ENCODE results near the gene TFF2.

Gene TFF2

GRCh38 chr21:42320791-42321190 lies 30.0 kb downstream of the TFF2 start:
- no peak for DNase-seq (ENCODE audit: low spot score)

- no peak for DNase-seq (ENCODE audit: low spot score)
Observed at GRCh38 chr21:42319851-42320572, 30.8 kb downstream of the TFF2 start.

DNA sequence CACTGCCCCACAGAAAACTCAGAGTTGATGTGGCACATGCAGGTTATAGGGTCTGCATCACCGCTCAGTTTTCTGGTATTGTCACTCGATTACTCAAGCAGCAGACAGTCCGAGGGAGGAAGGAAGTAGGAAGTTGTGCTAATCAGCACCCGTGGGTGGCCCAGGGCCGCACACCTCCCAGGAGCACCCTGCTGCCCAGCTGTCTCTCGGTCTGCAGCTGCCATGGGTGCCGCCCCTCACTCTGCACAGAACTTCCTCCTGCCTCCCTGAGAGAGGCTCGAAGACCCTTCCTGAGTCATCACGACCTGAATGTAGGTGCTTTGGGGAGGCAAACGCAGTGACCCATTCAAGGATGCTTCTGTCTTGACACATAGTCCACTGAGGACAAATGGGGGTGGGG lies 31.4 kb downstream of the TFF2 start:
- DNase-seq (ENCODE audit: low spot score): no peak

GRCh38 chr21:42317826-42318746 lies 32.7 kb downstream of the TFF2 start:
- DNase-seq (ENCODE audit: low spot score): no peak

- DNase-seq (ENCODE audit: low spot score): no peak
Observed at GRCh38 chr21:42317341-42317741, 33.5 kb downstream of the TFF2 start.

- DNase-seq (ENCODE audit: low spot score): no peak
Observed at GRCh38 chr21:42316891-42317290, 33.9 kb downstream of the TFF2 start.

DNA sequence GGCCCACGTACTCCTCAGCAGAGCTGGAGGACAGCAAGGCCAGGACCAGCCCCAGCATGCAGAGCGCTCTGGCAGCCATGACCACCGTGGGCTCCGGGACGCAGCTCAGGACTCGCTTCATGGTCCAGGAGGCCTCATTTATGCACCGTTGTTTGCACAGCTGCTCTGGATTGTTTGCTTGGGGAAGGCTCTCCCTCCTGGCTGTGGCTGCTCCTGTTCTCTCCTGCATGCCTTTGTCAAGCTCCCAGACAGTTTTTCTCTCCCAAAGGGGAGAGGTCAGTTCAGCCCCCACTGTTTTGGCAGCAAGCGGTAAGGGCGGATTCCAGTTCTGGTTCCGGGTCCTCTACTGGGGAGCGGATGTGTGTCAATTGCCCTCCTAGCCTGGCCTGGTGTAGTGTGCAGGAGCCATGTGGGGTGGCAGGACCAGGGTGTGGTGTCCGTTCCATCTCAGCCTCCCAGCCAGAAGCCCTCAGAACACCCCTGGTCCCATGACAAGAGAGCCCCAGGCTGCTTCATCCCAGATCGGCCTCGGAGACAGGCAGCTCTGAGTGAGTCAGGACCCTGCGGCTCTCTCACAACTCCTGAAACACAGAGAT lies 35.4 kb downstream of the TFF2 start, which contains the start of gene TFF3:
Gene TFF3, minus strand, starts transcription at position 114 of the 596 bp plus-strand sequence. Its CDS starts 35 bp downstream, at position 79.
- DNase-seq (ENCODE audit: low spot score): no peak

DNA sequence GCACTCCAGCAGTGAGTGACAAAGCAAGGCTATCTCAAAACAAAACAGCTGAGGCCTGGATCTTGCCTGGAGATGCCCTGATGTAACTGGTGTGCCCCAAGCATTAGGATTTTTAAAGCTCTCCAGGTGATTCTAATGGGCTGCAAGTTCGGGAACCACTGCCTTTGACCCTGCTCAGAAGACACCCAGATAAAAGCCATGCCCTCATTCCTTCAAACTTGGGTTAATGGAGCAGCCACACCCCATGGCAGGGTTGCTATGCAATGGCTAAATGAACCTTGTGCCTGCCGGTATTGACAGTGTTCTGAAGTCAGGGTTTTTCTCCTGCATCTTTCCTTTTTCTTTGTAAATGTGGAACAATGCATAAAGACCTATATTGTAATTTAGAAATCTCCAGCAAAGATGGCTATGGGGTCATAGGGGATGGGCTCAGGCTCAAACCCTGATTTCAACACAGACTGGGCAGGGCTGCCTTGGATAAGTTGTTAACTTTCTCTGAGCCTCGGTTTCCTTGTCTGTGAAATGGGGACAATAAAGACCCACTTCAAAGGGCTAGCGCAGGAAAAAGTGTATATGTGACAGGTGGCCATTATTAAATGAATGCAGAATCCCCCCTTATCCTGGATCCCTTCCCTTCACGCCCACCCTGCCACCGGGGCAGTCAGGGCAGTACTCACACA lies 36.0 kb downstream of the TFF2 start:
- no peak for DNase-seq (ENCODE audit: low spot score)

DNA sequence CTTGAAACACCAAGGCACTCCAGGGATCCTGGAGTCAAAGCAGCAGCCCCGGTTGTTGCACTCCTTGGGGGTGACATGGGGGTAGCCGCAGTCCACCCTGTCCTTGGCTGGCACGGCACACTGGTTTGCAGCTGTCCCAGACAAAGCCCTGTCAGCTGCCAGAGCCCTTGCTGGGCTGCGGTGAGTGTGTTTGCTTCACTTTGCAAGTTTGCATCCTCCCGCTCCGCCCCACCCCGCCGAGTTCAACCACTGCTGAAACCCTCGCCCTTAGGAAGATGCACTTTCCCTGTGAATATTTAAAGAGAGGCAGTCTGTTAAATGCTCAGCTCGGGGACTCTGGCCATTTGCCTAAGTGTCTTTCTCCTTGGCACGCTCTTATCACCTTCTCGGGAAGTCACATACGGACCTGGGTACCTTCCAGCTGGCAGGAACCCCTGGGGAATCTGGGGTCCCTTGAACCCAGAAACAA lies 37.3 kb downstream of the TFF2 start:
- no peak for DNase-seq (ENCODE audit: low spot score)

- DNase-seq (ENCODE audit: low spot score): no peak
Observed at GRCh38 chr21:42312626-42313104, 38.1 kb downstream of the TFF2 start.

- no peak for DNase-seq (ENCODE audit: low spot score)
Observed at GRCh38 chr21:42311816-42312625, 38.8 kb downstream of the TFF2 start.

GRCh38 chr21:42311160-42311559 lies 39.6 kb downstream of the TFF2 start:
- no peak for DNase-seq (ENCODE audit: low spot score)

DNA sequence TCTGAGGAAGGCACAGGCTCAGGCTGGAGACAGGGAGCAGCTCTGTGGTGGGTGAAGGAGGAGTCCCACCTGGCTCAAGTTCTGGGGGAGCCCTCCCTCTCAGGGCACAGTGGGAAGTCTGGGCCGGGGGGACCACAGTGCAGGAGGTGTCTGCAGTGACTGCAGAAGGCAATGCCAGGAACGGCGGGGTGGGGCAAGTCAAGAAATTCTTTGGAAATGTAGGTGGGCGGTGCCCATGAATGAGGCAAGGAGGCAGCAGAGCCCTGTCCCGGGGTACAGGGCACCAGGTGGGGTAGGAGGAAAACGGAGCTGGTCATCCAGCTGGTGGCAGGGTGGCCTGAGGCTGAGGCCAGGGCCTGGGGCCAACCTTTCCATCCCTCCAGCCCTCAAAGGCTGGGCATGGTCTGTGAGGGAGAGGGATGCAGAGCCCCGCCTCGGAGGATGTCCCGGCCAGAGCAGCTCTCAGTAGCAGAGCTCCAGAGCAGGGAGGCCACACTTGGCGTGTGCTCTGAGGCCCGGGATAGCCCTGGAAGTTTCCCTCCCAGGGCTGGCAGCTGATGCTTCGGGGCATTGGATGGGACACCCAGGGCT lies 40.3 kb downstream of the TFF2 start:
- DNase-seq (ENCODE audit: low spot score): no peak

GRCh38 chr21:42309753-42310213 lies 41.0 kb downstream of the TFF2 start:
- DNase-seq (ENCODE audit: low spot score): no peak

DNA sequence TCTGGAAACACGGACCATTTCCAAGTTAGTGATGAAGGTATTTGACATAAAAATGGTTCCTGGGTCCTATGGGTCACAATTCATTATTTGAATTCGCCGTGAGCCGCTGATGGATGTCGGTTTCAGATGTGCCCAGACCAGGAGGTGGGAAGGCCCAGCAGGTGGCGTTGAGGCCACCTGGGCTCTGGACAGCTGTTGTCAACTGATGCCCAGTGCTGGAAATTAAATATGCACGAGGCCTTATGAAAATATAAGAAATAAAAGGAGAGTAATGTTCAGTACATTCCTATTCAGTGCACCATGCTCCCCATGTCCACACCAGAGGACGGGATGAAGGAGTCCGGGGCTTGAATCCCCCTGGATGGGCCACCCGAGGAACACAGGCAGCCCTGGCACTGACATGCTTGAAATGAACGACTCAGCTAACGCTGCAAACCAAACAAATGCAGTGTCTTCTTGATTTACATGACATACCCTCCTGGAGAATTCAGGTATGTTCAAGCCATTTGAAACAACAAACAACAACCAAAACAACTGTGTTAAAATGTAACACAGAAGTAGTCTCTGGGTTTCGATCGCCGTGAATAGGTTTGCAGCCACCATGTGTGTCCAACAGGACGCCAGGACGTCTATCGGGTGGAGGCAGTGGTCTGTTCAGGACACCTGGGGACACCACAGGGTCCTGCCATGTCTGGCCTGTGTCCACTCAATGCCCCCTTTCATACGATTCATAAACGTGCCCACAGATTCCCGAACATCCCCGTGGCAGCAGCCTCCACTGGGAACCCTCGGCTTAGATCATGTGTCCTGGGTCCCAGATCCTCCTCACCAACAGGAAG lies 41.7 kb downstream of the TFF2 start:
- DNase-seq (ENCODE audit: low spot score): no peak

GRCh38 chr21:42308161-42308913 lies 42.5 kb downstream of the TFF2 start:
- no peak for DNase-seq (ENCODE audit: low spot score)

DNA sequence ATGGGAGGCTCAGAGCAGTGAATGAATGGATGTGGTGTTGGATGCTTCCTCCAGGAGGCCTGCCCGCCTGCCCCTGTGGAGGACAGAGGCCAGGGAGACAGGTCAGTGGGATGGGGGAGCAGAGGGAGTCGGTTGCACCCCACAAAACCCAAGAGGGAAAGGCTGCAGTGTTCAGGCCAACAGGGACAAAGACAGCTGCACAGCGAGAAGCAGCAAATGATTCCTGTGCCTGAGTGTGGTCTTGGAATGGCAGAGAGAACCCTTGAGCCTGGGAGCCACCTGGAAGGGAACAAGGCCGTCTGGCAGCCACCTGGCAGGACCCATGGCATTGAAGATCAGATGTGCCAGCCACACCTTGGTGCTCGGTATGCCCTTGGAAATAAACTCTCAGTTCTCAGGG lies 43.7 kb downstream of the TFF2 start:
- no peak for DNase-seq (ENCODE audit: low spot score)

DNA sequence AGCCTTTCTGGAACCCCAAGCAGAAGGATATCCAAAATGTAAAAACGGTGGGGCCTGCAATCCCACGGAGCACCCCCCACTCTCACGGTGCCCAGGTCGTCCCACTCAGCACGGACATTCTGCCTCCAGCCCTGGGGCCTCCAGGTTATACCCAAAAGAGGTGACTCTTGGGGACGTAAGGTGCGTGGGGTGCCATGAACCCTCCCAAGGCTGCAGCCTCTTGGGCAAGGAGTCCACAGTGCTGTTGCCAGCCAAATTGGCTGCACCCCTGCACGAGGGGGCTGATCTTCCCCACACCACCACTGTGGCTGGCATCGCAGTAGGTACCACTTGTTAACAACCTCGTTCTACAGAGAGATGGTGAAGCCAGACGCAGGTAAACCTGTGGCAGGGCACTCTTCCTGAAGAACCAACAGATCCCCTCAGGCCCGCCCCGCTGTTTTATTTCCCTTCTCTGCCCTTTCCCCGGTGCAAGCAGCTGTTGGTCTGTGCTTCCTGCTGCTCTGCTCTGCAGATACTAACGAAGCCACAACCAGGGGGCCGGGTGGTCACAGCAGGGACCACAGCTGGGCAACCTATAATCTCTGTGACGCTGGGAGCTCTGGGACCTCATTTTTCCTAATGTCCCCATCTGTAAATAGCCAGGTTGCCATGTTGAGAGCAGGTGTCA lies 44.3 kb downstream of the TFF2 start:
- no peak for DNase-seq (ENCODE audit: low spot score)

Data from putamen (tissue), 1 donor.